ENCODE results near the gene MEF2B. TPM values are rescaled to one million over a fixed set of nuclear protein-coding genes. Genes with fewer than 3 reads are reported as not detected.

Gene MEF2B
- total RNA-seq, 1 experiment from 2014 or later = 1.3 TPM

DNA sequence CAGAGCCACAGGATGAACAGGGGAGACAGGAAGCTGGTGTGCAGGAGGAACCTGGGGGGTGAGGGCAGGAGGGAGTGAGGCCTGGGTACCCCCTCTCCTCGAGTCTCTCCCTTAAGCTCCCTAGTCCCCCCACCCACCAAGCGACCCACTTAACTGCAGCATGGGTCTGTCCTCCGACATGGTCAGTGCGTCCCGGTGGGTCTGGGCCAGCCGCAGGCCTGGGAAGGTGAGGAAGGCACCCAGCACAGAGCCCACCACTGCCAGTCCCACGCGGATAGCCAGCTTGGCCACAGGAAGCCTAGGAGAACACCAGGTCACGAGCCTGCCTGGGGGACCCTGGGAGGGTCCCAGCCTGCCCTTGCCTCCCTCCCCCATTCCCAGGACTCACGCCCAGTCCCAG, 48.7 kb downstream of the MEF2B start:
- no peak overlapping the region for H2BK15ac ChIP-seq (ENCODE audit: low read depth, low read length)
- H3K27me3 ChIP-seq (ENCODE audit: insufficient read depth, low read length) = no peaks in the 10 kb centered on the region
- no peaks in the 10 kb centered on the region for H3K9me3 ChIP-seq (ENCODE audit: control insufficient read depth, low read depth, low read length)
- H2BK20ac ChIP-seq (ENCODE audit: low read depth, low read length, poor library complexity, severe bottlenecking) = no peak overlapping the region
- H2AFZ ChIP-seq (ENCODE audit: low read length) = no peak overlapping the region
- Mint-ChIP-seq H3K9me3 (peaks cover 9 to 15% of the 10 kb centered on the region in 2 experiments), H3K4me3 (no peak overlapping the region), H3K27me3 (ENCODE audit: low read depth) (no peaks in the 10 kb centered on the region), H3K4me1 (peaks cover 2 to 15% of the 10 kb centered on the region in 2 experiments; a peak in 2 of 4 replicates), H3K27ac (no peak overlapping the region), H3K36me3 (ENCODE audit: insufficient read depth in 1 of 3, low read depth in 3 of 3) (peaks cover 23 to 41% (median 38%) of the 10 kb centered on the region in 3 experiments)
- H3K9ac ChIP-seq (ENCODE audit: extremely low read depth, insufficient read length, low read length) = no peak overlapping the region
- no peak overlapping the region for H4K8ac ChIP-seq (replicated peaks; ENCODE audit: insufficient read length, low read depth, low read length)
- no peak overlapping the region for H3K23ac ChIP-seq (ENCODE audit: insufficient read length, low read depth, low read length)
- H2AK5ac ChIP-seq (ENCODE audit: insufficient read length, low read length) = no peak overlapping the region
- H3K79me2 ChIP-seq (ENCODE audit: insufficient read depth, low read length) = no peaks in the 10 kb centered on the region
- no peak overlapping the region for H4K91ac ChIP-seq (ENCODE audit: insufficient read length, low read depth, low read length)
- no peaks in the 10 kb centered on the region for H3K79me1 ChIP-seq (ENCODE audit: insufficient read depth, low read depth, low read length, poor library complexity, severe bottlenecking)
- no peaks in the 10 kb centered on the region for H4K20me1 ChIP-seq (ENCODE audit: control insufficient read depth, insufficient read depth, insufficient read length)
- no peak overlapping the region for H4K5ac ChIP-seq (ENCODE audit: insufficient read length, low read depth, low read length)
- H2BK12ac ChIP-seq (ENCODE audit: insufficient read length, low read depth, low read length) = no peak overlapping the region
- H3K56ac ChIP-seq (ENCODE audit: insufficient read length, low read depth, low read length) = no peak overlapping the region
- no peak overlapping the region for H3K4me2 ChIP-seq (ENCODE audit: insufficient read depth, insufficient read length, low read length)
- no CpG with 5 or more reads among the region's 10 CpGs for WGBS (ENCODE audit: extremely low coverage, insufficient read length, low lambda C conversion rate)
- H2BK120ac ChIP-seq (ENCODE audit: low read depth, low read length, poor library complexity, severe bottlenecking) = no peak overlapping the region
- H2BK5ac ChIP-seq (ENCODE audit: insufficient read length, low read length) = no peak overlapping the region
- H3K18ac ChIP-seq (ENCODE audit: insufficient read length, low read depth, low read length) = no peak overlapping the region
- H3K4me1 ChIP-seq (ENCODE audit: insufficient read depth, low read length) = no peaks in the 10 kb centered on the region
- H3K4ac ChIP-seq (ENCODE audit: low read depth, low read length) = no peak overlapping the region
- no peak overlapping the region; the same call in 1 of the 2 replicates for H3K14ac ChIP-seq (ENCODE audit: insufficient read depth, low read length)
- no peak for DNase-seq
- TF ChIP-seq, protein P1, sequence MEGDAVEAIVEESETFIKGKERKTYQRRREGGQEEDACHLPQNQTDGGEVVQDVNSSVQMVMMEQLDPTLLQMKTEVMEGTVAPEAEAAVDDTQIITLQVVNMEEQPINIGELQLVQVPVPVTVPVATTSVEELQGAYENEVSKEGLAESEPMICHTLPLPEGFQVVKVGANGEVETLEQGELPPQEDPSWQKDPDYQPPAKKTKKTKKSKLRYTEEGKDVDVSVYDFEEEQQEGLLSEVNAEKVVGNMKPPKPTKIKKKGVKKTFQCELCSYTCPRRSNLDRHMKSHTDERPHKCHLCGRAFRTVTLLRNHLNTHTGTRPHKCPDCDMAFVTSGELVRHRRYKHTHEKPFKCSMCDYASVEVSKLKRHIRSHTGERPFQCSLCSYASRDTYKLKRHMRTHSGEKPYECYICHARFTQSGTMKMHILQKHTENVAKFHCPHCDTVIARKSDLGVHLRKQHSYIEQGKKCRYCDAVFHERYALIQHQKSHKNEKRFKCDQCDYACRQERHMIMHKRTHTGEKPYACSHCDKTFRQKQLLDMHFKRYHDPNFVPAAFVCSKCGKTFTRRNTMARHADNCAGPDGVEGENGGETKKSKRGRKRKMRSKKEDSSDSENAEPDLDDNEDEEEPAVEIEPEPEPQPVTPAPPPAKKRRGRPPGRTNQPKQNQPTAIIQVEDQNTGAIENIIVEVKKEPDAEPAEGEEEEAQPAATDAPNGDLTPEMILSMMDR (conservative IDR thresholded peaks at IDR 0.05) = no peak
- no peak overlapping the region for H3T11ph ChIP-seq (ENCODE audit: low read length)
- no peak overlapping the region for H3K27ac ChIP-seq (ENCODE audit: insufficient read length, low read depth, low read length)
- H3K23me2 ChIP-seq (ENCODE audit: insufficient read length, low read depth, low read length, poor library complexity, severe bottlenecking) = peaks cover 4% of the 10 kb centered on the region

Measured in H9 (cell line).